AG04450 (cell line): ENCODE measurements around the gene TMEM218. TPM values are rescaled to one million over a fixed set of nuclear protein-coding genes. Genes with fewer than 3 reads are reported as not detected.

Source experiments
- CTCF ChIA-PET: fragments of 300-600, 350-600 bp; formaldehyde crosslinking; extraction: SDS; loops from one replicate; lab custom pipeline; 2022; ENCODE audit warnings: antibody characterized with exemption, inconsistent platforms; lab: Charles Lee
- POLR2A ChIA-PET: fragments of 350-600 bp; formaldehyde crosslinking; extraction: SDS; loops from one replicate; lab custom pipeline; 2021; ENCODE audit warnings: antibody characterized with exemption, inconsistent platforms; lab: Yijun Ruan, JAX
- DNase-seq: peaks from one replicate; pipeline ENCODE4 v3.0.0-alpha.2; 2011; ENCODE audit warnings: low read depth, low spot score
- H3K27ac ChIP-seq: one replicate; pipeline ENCODE4 v1.5.1; 2012; ENCODE audit warnings: low read depth, low read length, control low read depth
- H3K27me3 ChIP-seq: one replicate; pipeline ENCODE4 v1.6.0; 2012; ENCODE audit warnings: low read length; ENCODE audit not compliant: control insufficient read depth, insufficient read depth
- H3K4me3 ChIP-seq: 2 replicates; pipeline ENCODE4 v1.5.1; 2011; ENCODE audit warnings: mild to moderate bottlenecking, low read depth, low read length, control low read depth
- H3K9me3 ChIP-seq: 2 replicates; pipeline ENCODE4 v1.5.1; 2012; ENCODE audit warnings: low read length; ENCODE audit not compliant: control insufficient read depth, insufficient read depth
- CTCF ChIP-seq: IDR thresholded peaks from 2 replicates; pipeline ENCODE4 v1.5.1; 2011; ENCODE audit warnings: low read depth, low read length, control low read depth, inconsistent platforms
- polyA plus RNA-seq: library from polyadenylated mRNA; depleted of rRNA; stranded (reverse); fragments of >200 nt; gene quantifications from 2 replicates; pipeline ENCODE4 v1.2.3, GENCODE V29; 2011

Gene TMEM218
- polyA plus RNA-seq, 1 experiment: 29.9 TPM

GRCh38 chr11:125155767-125156166, 44.3 kb upstream of the TMEM218 start:
- POLR2A ChIA-PET: no interaction called here
- DNase-seq: no peak
- CTCF ChIA-PET: interaction anchor here (2.5 kb wide), 1 partner anchor 190 kb away, joined by 12 read pairs; no protein-coding TSS in a partner anchor
- Histone ChIP-seq H3K27ac (no peak overlapping the region), H3K4me3 (no peak overlapping the region), H3K27me3 (peaks cover 23% of the 10 kb centered on the region), H3K9me3 (no peaks in the 10 kb centered on the region)
- no peak for TF ChIP-seq CTCF

- Histone ChIP-seq H3K27ac (no peak overlapping the region), H3K4me3 (no peak overlapping the region), H3K27me3 (peaks cover 19% of the 10 kb centered on the region), H3K9me3 (no peaks in the 10 kb centered on the region)
- CTCF ChIA-PET: no interaction called here
- TF ChIP-seq CTCF: no peak
- POLR2A ChIA-PET: no interaction called here
- no peak for DNase-seq
Measured at GRCh38 chr11:125155100-125155444, 43.6 kb upstream of the TMEM218 start.

- H3K9me3 ChIP-seq: no peaks in the 10 kb centered on the region
- no peak for TF ChIP-seq CTCF
- no peak overlapping the region for H3K27ac ChIP-seq
- H3K27me3 ChIP-seq: peaks cover 22% of the 10 kb centered on the region
- H3K4me3 ChIP-seq: no peak overlapping the region
- DNase-seq: no peak
- ChIA-PET CTCF (interaction anchor here (1.0 to 1.1 kb wide), 2 partner anchors 9 to 12 kb away, joined by 3 read pairs; no protein-coding TSS in a partner anchor), POLR2A (no interaction called here)
Measured at GRCh38 chr11:125154378-125155099, 43.1 kb upstream of the TMEM218 start.

GRCh38 chr11:125153837-125154236, 42.4 kb upstream of the TMEM218 start:
- TF ChIP-seq CTCF: no peak
- no peak for DNase-seq
- Histone ChIP-seq H3K27ac (no peak overlapping the region), H3K4me3 (no peak overlapping the region), H3K9me3 (no peaks in the 10 kb centered on the region), H3K27me3 (peaks cover 29% of the 10 kb centered on the region)
- POLR2A ChIA-PET: no interaction called here
- CTCF ChIA-PET: interaction anchor here (1.0 to 1.1 kb wide), 2 partner anchors 9 to 12 kb away, joined by 3 read pairs; no protein-coding TSS in a partner anchor

GRCh38 chr11:125148743-125149142, 37.3 kb upstream of the TMEM218 start:
- ChIA-PET CTCF (interaction anchor here (0.7 to 1.6 kb wide), 5 partner anchors 8 to 256 kb away, joined by 3 to 11 read pairs (median 3); no protein-coding TSS in a partner anchor), POLR2A (no interaction called here)
- no peak for DNase-seq
- H3K4me3 ChIP-seq: no peak overlapping the region
- H3K27me3 ChIP-seq: peaks cover 35% of the 10 kb centered on the region
- no peak for TF ChIP-seq CTCF
- no peaks in the 10 kb centered on the region for H3K9me3 ChIP-seq
- no peak overlapping the region for H3K27ac ChIP-seq
